ENCODE results near the gene NRIP1. TPM values are rescaled to one million over a fixed set of nuclear protein-coding genes. Genes with fewer than 3 reads are reported as not detected.

NRIP1 gene
- total and polyA plus RNA-seq, 2 of the 13 experiments (the other 11 are each of a cell fraction or from before 2014, with no cell fraction given) = 21.0 to 69.0 TPM

DNA sequence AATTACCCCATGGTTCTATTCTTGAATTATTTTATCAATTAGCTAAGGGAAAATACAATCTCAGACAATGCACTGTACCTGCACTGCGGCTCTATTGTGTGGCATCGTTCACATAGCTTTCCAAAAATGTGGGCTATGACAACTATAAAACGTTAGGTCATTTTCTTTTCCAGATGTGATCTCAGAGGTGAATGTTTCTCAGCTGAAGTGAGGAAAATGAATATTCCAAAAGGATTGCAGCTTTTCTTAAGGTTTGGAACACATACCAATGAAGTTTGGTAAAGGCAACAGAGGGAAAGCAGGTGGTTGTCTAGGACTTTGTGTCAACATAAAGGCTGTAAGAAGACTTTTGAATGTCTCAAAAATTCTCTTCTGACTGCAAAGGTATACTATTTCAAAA is 105.5 kb downstream of the NRIP1 start:
- H3K27ac ChIP-seq (ENCODE audit: extremely low read length, insufficient read depth, low read length) = no peak overlapping the region
- peaks cover 0 to 10% of the 10 kb centered on the region in 2 experiments; a peak in 2 of 5 replicates for H3K36me3 ChIP-seq (replicated peaks in 1 of 2; ENCODE audit: control insufficient read depth in 1 of 2, insufficient read depth in 2 of 2, low read length in 2 of 2)
- no peak overlapping the region for H2AFZ ChIP-seq (ENCODE audit: low read length)
- ATAC-seq (no peak), FAIRE-seq (no peak), DNase-seq (ENCODE audit: low spot score) (no peak)
- no peak overlapping the region for H3K4me3 ChIP-seq (replicated peaks in 1 of 3; ENCODE audit: insufficient read depth in 1 of 3, low read depth in 2 of 3, low read length in 3 of 3)
- 64% methylated on average over 3 of the region's 3 CpGs for WGBS (ENCODE audit: low lambda C conversion rate)
- no peak overlapping the region for H3K9ac ChIP-seq (ENCODE audit: insufficient read depth, low read depth, low read length)
- H3K4me2 ChIP-seq (ENCODE audit: low read depth, low read length) = no peak overlapping the region
- in situ Hi-C loops (cut with HindIII; ENCODE audit: extremely low pct_ligation_motif_present, low pct_unique_long_range_greater_than_20kb) (no loop called here), intact Hi-C loops (cut with micrococcal nuclease; ENCODE audit: unreplicated experiment) (no loop called here)
- TF ChIP-seq ZBTB40 (IDR thresholded peaks at IDR 0.05) (no peak), ZBTB40 (CRISPR knock-in tag; IDR thresholded peaks at IDR 0.05) (no peak), RBM22 (optimal IDR thresholded peaks at IDR 0.05; ENCODE audit: low read length) (peak; percentile 88), ETS1 (CRISPR knock-in tag; IDR thresholded peaks at IDR 0.05) (no peak), POLR2G (IDR thresholded peaks at IDR 0.05; ENCODE audit: low read depth, low read length) (peak; percentile 23; the same call in 1 of the 2 replicates), KDM1A (CRISPR knock-in tag; IDR thresholded peaks at IDR 0.05) (no peak), ZNF34 (CRISPR knock-in tag; IDR thresholded peaks at IDR 0.05; ENCODE audit: borderline replicate concordance) (no peak)
- no peaks in the 10 kb centered on the region for H3K79me2 ChIP-seq (ENCODE audit: insufficient read depth, low read length)
- H3K4me1 ChIP-seq (ENCODE audit: insufficient read depth, low read length) = no peaks in the 10 kb centered on the region
- H4K20me1 ChIP-seq (ENCODE audit: insufficient read depth, low read length) = no peaks in the 10 kb centered on the region
- no peaks in the 10 kb centered on the region for H3K27me3 ChIP-seq (ENCODE audit: control insufficient read depth in 1 of 2, insufficient read depth in 2 of 2, low read length in 2 of 2)
- ChIA-PET POLR2A (interaction anchor here (1.0 to 1.6 kb wide), 2 partner anchors 17 to 95 kb away, joined by 3 to 4 read pairs; no protein-coding TSS in a partner anchor), CTCF (ENCODE audit: low intra/inter-chr PET ratio, low total read pairs) (no interaction called here)
- H3K9me3 ChIP-seq (ENCODE audit: low read length) = no peaks in the 10 kb centered on the region
- no TSS peak for BruUV-seq (replicated peaks)

Data from HepG2 (cell line).